RWPE1 (cell line): ENCODE results near the gene ZNF43.
A peak's percentile ranks its signal among the peaks of the same experiment; 100 is the strongest.
"Not testable (repeated sequence)": the region's sequence is repeated elsewhere in the genome, so short reads cannot be mapped to it uniquely, and the experiment has no call there.

Source experiments
- CTCF ChIA-PET: fragments of 350-600 bp; sonication (Branson Sonifier 250); formaldehyde crosslinking; extraction: SDS; loops from one replicate; lab custom pipeline; 2021; lab: Yijun Ruan, JAX
- POLR2A ChIA-PET: fragments of 400-600 bp; formaldehyde crosslinking; extraction: SDS; loops from one replicate; lab custom pipeline; 2020; ENCODE audit warnings: antibody characterized with exemption; ENCODE audit not compliant: low non-redundant PET; lab: Yijun Ruan, JAX
- DNase-seq: peaks from one replicate; pipeline ENCODE4 v3.0.0; 2012; ENCODE audit warnings: low spot score
- H3K27ac ChIP-seq: fragments of 450-650 bp; 2 replicates; pipeline ENCODE4 v1.5.1; 2017
- CTCF ChIP-seq: fragments of 450-650 bp; conservative IDR thresholded peaks from 2 replicates; pipeline ENCODE4 v1.5.1; 2017; ENCODE audit warnings: low read depth, mild to moderate bottlenecking

Gene ZNF43

GRCh38 chr19:21823224-21823623 is 12.8 kb downstream of the ZNF43 start:
- ChIA-PET CTCF (no interaction called here), POLR2A (no interaction called here)
- no peak for TF ChIP-seq CTCF
- DNase-seq: no peak
- no peak overlapping the region for H3K27ac ChIP-seq

- DNase-seq: no peak
- ChIA-PET POLR2A (no interaction called here), CTCF (no interaction called here)
- no peak overlapping the region for H3K27ac ChIP-seq
- no peak for TF ChIP-seq CTCF
Measured at GRCh38 chr19:21812448-21812847, 23.5 kb downstream of the ZNF43 start.

GRCh38 chr19:21808400-21809000 is 27.5 kb downstream of the ZNF43 start:
- POLR2A ChIA-PET, CTCF ChIA-PET, DNase-seq, H3K27ac ChIP-seq: not testable (repeated sequence)

- POLR2A ChIA-PET: no interaction called here
- CTCF ChIA-PET: no interaction called here
- TF ChIP-seq CTCF: no peak
- DNase-seq: no peak
- H3K27ac ChIP-seq: no peak overlapping the region
Measured at GRCh38 chr19:21789466-21790085, 46.4 kb downstream of the ZNF43 start.

GRCh38 chr19:21786936-21787335 is 49.0 kb downstream of the ZNF43 start:
- TF ChIP-seq CTCF: no peak
- DNase-seq: no peak
- H3K27ac ChIP-seq: no peak overlapping the region
- POLR2A ChIA-PET: no interaction called here
- CTCF ChIA-PET: no interaction called here

- H3K27ac ChIP-seq, CTCF ChIA-PET, DNase-seq, POLR2A ChIA-PET: not testable (repeated sequence)
Measured at GRCh38 chr19:21775792-21776191, 60.2 kb downstream of the ZNF43 start.

- H3K27ac ChIP-seq: peak within 1 kb of the TSS; percentile 84
- DNase-seq: peak; percentile 82
- POLR2A ChIA-PET: interaction anchor here (0.6 to 0.8 kb wide), 2 partner anchors 13 to 30 kb away, joined by 4 to 8 read pairs; no protein-coding TSS in a partner anchor
- TF ChIP-seq CTCF: no peak
- CTCF ChIA-PET: no interaction called here
Measured at GRCh38 chr19:21767065-21767800, 68.7 kb downstream of the ZNF43 start, which contains the start of gene ZNF100. TSS of gene ZNF100 (minus strand) at chr19:21767579. CDS start at chr19:21767429, 150 bp downstream.

GRCh38 chr19:21766705-21767064 is 69.3 kb downstream of the ZNF43 start:
- CTCF ChIA-PET: interaction anchor here (0.7 kb wide), 1 partner anchor 203 kb away, joined by 5 read pairs; no protein-coding TSS in a partner anchor
- POLR2A ChIA-PET: interaction anchor here (0.6 kb wide), 1 partner anchor 30 kb away, joined by 4 read pairs; no protein-coding TSS in a partner anchor
- DNase-seq: not testable (repeated sequence)
- peak overlapping the region; percentile 84 for H3K27ac ChIP-seq
